DMS 273 treated with DMSO at 0.1 percent for 48 hours (cell line): Measurements from ENCODE around the gene KPNA6.
"Not testable (repeated sequence)": the region's sequence is repeated elsewhere in the genome, so short reads cannot be mapped to it uniquely, and the experiment has no call there.

ENCODE experiments used
- DNase-seq: peaks from one replicate; lab custom pipeline; 2025; lab: John Stamatoyannopoulos, UW

Gene KPNA6

GRCh38 chr1:32107742-32108661, at the start of gene KPNA6:
KPNA6 (plus strand) TSS chr1:32108056; CDS start chr1:32108131, 75 bp downstream.
- DNase-seq: peak; percentile 92

DNA sequence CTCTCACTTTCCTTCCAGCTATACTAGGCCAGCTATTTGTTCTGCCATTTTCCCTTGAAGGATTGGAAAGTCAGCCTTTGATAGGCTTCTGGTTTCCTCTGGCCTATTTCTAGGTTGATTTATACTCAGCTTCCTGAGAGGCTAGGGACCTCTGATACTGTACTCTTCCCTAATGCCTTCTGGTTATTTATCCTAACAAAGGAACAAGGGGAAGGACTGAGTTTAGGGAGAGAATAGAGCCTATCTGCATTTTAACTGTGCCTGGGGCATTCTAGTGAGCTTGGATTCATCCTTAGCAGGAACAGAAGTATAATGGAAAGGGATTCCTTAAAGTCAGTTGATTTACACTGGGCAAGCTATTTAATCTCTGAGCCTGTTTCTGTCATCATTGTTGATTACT, 46.9 kb upstream of the KPNA6 start:
- DNase-seq: no peak

DNA sequence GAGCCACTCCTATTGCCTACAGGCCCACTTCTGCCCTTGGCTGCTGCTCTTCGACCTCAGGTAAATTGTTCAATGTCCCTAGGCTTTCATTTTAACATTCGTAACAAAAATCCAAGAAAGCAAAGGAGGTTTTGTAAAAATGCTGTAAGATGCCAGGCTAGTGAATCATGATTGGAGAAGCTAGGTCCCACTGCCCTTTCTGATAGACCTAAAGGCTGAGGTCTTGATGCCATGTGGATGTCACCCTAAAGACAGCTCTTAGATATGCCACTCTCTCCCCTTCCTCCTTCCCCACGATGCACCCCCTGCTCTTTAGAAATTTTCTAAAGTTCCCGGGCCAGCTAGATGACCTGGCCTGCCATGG, 45.0 kb upstream of the KPNA6 start:
- no peak for DNase-seq

GRCh38 chr1:32063261-32063681, 44.6 kb upstream of the KPNA6 start:
- DNase-seq: peak; percentile 87

DNA sequence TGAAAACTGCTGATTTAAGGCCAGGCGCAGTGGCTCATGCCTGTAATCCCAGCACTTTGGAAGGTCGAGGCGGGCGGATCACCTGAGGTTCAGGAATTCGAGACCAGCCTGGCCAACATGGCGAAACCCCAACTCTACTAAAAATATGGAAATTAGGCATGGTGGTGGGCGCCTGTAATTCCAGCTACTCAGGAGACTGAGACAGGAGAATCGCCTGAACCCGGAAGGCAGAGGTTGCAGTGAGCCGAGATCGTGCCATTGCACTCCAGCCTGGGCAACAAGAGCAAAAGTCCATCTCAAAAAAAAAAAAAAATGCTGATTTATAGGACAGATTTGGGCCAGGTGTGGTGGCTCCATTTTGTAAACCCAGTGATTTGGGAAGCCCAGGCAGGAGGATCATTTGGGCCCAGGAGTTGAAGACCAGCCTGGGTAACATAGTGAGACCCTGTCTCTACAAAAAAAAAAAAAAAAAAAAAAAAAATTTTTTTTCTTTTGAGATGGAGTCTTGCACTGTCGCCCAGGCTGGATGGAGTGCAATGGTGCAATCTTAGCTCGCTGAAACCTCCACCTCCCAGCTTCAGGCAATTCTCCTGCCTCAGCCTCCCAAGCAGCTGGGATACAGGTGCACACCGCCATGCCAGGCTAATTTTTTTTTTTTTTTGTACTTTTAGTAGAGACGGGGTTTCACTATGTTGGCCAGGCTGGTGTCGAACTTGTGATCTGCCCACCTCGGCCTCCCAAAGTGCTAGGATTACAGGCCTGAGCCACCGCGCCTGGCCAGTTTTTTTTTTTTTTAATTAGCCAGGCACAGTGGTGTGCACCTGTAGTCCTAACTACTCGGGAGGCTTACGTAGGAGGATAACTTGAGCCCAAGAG, 42.0 kb upstream of the KPNA6 start:
- not testable (repeated sequence) for DNase-seq

DNA sequence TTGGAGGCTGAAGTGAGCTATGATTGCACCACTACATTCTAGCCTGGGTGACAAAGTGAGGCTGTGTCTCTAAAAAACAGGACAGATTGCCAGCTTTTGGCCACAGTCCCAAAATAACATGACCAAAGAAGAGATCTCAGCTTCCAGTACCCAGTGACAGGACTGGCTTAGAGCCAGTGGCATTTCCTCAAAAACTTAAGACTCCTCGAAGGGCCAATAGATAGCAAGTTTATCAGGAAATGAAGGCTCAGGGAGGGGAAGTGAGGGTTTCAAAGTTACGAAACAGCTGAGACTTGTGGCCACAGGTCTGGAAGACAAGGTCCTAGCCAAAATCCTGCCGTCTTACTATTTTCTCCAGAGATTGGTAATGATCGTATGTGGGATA, 41.4 kb upstream of the KPNA6 start:
- DNase-seq: peak; percentile 38

- DNase-seq: no peak
Measured at GRCh38 chr1:32068957-32069588, 38.8 kb upstream of the KPNA6 start.

- no peak for DNase-seq
Measured at GRCh38 chr1:32071758-32072621, 35.9 kb upstream of the KPNA6 start.

- DNase-seq: peak; percentile 86
Measured at GRCh38 chr1:32072622-32073298, 35.1 kb upstream of the KPNA6 start, which contains the start of gene TMEM39B. TMEM39B (plus strand) TSS chr1:32072939; CDS start chr1:32073048, 109 bp downstream.

DNA sequence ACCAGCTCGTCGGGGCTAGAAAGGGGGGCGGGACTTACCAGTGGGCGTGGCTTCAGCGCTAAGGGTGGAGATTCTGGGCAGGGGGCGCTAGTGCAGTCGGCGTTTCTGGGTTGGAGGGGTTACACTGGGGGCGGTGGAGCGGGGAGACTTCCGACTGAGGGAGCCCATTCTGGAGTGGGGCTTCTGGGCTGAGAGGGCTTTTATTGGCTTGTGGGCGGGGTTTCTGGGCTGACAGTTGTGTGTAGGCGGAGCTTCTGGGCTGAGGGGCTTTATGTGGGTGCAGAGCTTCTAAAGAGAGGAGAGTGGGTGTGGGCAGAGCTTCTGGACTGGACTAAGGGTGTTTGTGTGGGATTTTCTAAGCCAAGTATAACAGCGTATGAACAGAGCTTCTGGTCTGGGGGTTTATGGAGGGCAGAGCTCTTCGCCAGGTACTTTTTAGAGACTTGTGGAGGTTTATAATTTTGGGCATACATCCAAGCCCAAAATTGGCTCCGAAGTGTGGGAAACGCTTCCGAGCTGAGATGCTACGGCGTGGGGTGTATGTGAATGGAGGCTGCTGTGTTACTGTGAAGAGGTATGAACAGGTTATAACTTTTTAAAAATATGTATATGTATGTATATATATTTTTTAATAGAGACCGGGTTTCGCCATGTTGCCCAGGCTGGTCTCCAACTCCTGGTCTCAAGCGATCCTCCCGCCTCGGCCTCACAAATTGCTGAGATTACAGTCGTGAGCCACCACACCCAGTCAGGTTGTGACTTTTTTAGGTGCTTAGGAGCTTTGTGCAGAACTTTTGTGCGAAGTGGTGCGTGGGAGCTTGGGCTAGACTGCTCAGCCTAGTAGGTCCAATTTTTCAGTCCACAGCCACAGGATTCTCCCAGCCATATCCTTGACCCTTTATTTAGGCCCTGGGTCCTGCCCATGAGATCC, 34.3 kb upstream of the KPNA6 start:
- no peak for DNase-seq

- no peak for DNase-seq
Measured at GRCh38 chr1:32074841-32075240, 33.0 kb upstream of the KPNA6 start.

DNA sequence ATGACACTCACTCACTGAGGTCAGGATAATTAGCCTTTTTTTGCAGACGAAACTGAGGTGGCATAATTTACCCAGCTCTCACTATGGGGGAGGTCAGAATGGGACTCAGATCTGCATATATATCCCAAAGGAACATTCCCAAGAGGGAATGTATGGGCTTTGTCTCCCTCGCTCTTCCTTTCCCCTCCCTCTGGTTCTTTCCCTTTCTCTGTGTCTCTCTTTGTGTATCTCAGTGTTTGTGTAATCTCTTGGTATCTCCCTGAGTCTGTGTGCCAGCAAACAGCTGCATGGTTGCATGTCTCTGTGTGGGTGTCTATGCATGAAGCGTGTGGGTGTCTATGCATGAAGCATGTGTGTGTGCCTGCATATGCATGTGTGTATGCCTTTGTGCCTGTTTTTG, 30.4 kb upstream of the KPNA6 start:
- no peak for DNase-seq

- DNase-seq: no peak
Measured at GRCh38 chr1:32082022-32082421, 25.8 kb upstream of the KPNA6 start.

DNA sequence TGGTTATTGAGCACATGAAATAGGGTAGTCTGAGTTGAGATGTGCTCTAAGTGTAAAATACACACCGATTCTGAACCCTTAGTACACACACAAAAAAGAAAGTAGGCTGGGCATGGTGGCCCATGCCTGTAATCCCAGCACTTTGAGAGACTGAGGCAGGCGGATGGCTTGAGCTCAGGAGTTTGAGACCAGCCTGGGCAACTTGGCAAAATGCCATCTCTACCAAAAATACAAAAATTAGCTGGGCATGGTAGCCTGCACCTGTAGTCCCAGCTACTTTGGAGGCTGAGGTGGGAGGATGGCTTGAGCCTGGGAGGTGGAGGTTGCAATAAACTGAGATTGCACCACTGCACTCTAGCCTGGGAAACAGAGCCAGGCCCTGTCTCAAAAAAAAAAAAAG, 21.5 kb upstream of the KPNA6 start:
- DNase-seq: not testable (repeated sequence)

GRCh38 chr1:32091176-32091575, 16.7 kb upstream of the KPNA6 start:
- no peak for DNase-seq

DNA sequence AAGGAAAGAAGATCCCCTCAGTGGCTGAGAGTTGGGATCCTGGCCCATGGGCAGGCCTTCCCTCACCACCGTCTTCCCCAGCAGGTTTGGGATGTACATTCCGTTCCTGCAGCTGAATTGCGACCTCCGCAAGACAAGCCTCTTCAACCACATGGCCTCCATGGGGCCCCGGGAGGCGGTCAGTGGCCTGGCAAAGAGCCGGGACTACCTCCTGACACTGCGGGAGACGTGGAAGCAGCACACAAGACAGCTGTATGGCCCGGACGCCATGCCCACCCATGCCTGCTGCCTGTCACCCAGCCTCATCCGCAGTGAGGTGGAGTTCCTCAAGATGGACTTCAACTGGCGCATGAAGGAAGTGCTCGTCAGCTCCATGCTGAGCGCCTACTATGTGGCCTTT, 16.3 kb upstream of the KPNA6 start:
- no peak for DNase-seq

GRCh38 chr1:32094746-32095521, 12.9 kb upstream of the KPNA6 start:
- DNase-seq: no peak

DNA sequence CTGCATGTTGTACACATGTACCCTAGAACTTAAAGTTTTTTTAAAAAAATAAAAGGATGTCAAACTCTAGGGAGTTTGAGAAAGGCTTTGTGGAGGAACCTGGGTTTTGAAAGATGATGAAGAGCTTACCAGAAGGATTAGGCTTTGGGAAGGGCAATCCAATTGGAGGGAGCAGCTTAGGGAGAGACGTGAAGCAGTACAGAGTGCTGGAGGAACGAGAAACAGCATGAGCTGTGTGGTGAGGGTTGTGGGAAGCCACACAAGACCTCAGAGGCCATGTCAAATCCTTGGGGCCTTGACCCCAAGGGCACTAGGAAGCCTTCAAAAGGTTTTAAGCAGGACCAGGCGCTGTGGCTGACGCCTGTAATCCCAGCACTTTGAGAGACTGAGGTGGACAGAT, 8.4 kb upstream of the KPNA6 start:
- no peak for DNase-seq

- no peak for DNase-seq
Measured at GRCh38 chr1:32100359-32100758, 7.5 kb upstream of the KPNA6 start.
